ENCODE measurements around the gene FAM20B. TPM values are rescaled to one million over a fixed set of nuclear protein-coding genes. Genes with fewer than 3 reads are reported as not detected.

The FAM20B gene
- total RNA-seq, 1 donor from 2014 or later, result 27.4 TPM

GRCh38 chr1:179092896-179093461 lies 67.3 kb downstream of the FAM20B start:
- DNase-seq, result no peak

GRCh38 chr1:179094818-179095217 lies 69.1 kb downstream of the FAM20B start:
- DNase-seq, result peak; percentile 75

- DNase-seq, result no peak
Observed at GRCh38 chr1:179095377-179095776, 69.7 kb downstream of the FAM20B start.

- DNase-seq, result no peak
Observed at GRCh38 chr1:179095924-179096323, 70.2 kb downstream of the FAM20B start.

GRCh38 chr1:179099891-179100290 lies 74.2 kb downstream of the FAM20B start:
- no peak for DNase-seq

GRCh38 chr1:179101566-179101965 lies 75.9 kb downstream of the FAM20B start:
- no peak for DNase-seq

GRCh38 chr1:179103999-179104398 lies 78.3 kb downstream of the FAM20B start:
- DNase-seq, result no peak

- DNase-seq, result no peak
Observed at GRCh38 chr1:179104611-179105250, 79.0 kb downstream of the FAM20B start.

- peak; percentile 50 for DNase-seq
Observed at GRCh38 chr1:179105393-179105792, 79.7 kb downstream of the FAM20B start.

- DNase-seq, result no peak
Observed at GRCh38 chr1:179107706-179108629, 82.3 kb downstream of the FAM20B start.

GRCh38 chr1:179108644-179109043 lies 83.0 kb downstream of the FAM20B start:
- DNase-seq, result no peak

GRCh38 chr1:179115181-179115580 lies 89.5 kb downstream of the FAM20B start:
- DNase-seq, result no peak

GRCh38 chr1:179119513-179119912 lies 93.8 kb downstream of the FAM20B start:
- DNase-seq, result no peak

- DNase-seq, result no peak
Observed at GRCh38 chr1:179120736-179121135, 95.0 kb downstream of the FAM20B start.

- DNase-seq, result peak; percentile 64
Observed at GRCh38 chr1:179121159-179121938, 95.7 kb downstream of the FAM20B start.

- no peak for DNase-seq
Observed at GRCh38 chr1:179124873-179125272, 99.2 kb downstream of the FAM20B start.

Other genes with a start within 250 kb of the FAM20B start
- gene ANGPTL1, start 154.8 kb upstream of the FAM20B start, total RNA-seq, result not detected in 2 replicates
- 36.4 and 40.5 TPM in 2 replicates for gene TOR3A, start 56.2 kb downstream of the FAM20B start, total RNA-seq
- gene ABL2, start 203.8 kb downstream of the FAM20B start, total RNA-seq, result 77.1 and 80.7 TPM in 2 replicates

Measured in dermis blood vessel endothelial cell (primary cell).